Right lobe of liver (tissue), 6 donors: ENCODE measurements around the gene ZNG1B. TPM values are rescaled to one million over a fixed set of nuclear protein-coding genes. Genes with fewer than 3 reads are reported as not detected.
"Not testable (repeated sequence)": the region's sequence is repeated elsewhere in the genome, so short reads cannot be mapped to it uniquely, and the experiment has no call there.

Source experiments
- ATAC-seq, 4 donors: fragments of 200-7000 bp; cut with Tn5 transposase; one replicate each; pipeline ENCODE4 v1.9.1; 2020; ENCODE audit warnings: mild to moderate bottlenecking in 4 of 4, moderate library complexity in 4 of 4
- DNase-seq, 3 donors: peaks; one replicate each; pipeline ENCODE4 v3.0.0-alpha.2; 2020
- H3K27ac ChIP-seq, 3 donors: fragments of 200-600 bp; one replicate each; pipeline ENCODE4 v1.8.0; 2022
- H3K27me3 ChIP-seq, 2 donors: fragments of 200-600 bp; one replicate each; pipeline ENCODE4 v1.8.0; 2022
- H3K36me3 ChIP-seq, 4 donors: fragments of 200-600 bp; sonication (generic) in 1 of 4; one replicate each; pipeline versions ENCODE4 v1.5.1 to v1.8.0; 2017 to 2022; ENCODE audit warnings: control low read depth in 1 of 4
- H3K4me1 ChIP-seq, 4 donors: fragments of 200-600 bp; sonication (generic) in 1 of 4; one replicate each; pipeline versions ENCODE4 v1.5.1 to v1.8.0; 2017 to 2022; ENCODE audit warnings: control low read depth in 1 of 4
- H3K4me3 ChIP-seq, 3 donors: fragments of 200-600 bp; one replicate each; pipeline ENCODE4 v1.8.0; 2022
- H3K9me3 ChIP-seq, 4 donors: fragments of 200-600 bp; sonication (generic) in 1 of 4; one replicate each; pipeline versions ENCODE4 v1.5.1 to v1.8.0; 2017 to 2022; ENCODE audit warnings: control low read depth in 1 of 4
- POLR2A ChIP-seq: fragments of 450-650 bp; IDR thresholded peaks from one replicate; pipeline ENCODE4 v1.6.1; 2017; ENCODE audit warnings: antibody characterized with exemption, mild to moderate bottlenecking
- WGBS: methylation state at CpG from one replicate; pipeline ENCODE4 v1.1.6; 2018; ENCODE audit warnings: low coverage, low lambda C conversion rate; ENCODE audit not compliant: insufficient coverage; ENCODE audit errors: missing lambda C conversion rate; 5-methylcytosine and 5-hydroxymethylcytosine counted together
- intact Hi-C, 2 donors: fragments of 100-400 bp; cut with DNase I; formaldehyde crosslinking; loops; one replicate each; pipeline versions ENCODE4 v1.11.2 to v1.14.1; 2022
- total RNA-seq, 6 experiments: library from RNA; depleted of rRNA in 2 of 6; stranded (reverse); fragments of >200 nt in 2 of 6; fragmentation: NEBNext Ultra II Directional in 3 of 6; extraction: Animal tissue kit (Norgen Biotek cat#: 25700) in 3 of 6; gene quantifications; one replicate each; pipeline versions ENCODE4 v1.1.0 to v1.2.4, GENCODE V29; 2016 to 2023
- TF ChIP-seq, protein P1 (sequence below), 4 donors: fragments of 200-600 bp in 3 of 4; fragments of 450-650 bp in 1 of 4; IDR thresholded peaks; one replicate each; pipeline versions ENCODE4 v1.5.1 to v1.8.0; 2016 to 2022; ENCODE audit warnings: antibody characterized with exemption in 4 of 4, mild to moderate bottlenecking in 2 of 4
- donor health status: DM: no; HTN: yes; CAD: no.
- donor health status: DM: no; HTN: no; CAD: no.
- donor health status: DM: no; HTN: no; CAD: no.
- donor health status: DM: no; HTN: yes; CAD: no.
- donor health status: DM: no; HTN: yes; CAD: no.

ZNG1B gene
- total RNA-seq, 6 experiments from 2014 or later = 10.8 to 16.4 (median 13.3) TPM

DNA sequence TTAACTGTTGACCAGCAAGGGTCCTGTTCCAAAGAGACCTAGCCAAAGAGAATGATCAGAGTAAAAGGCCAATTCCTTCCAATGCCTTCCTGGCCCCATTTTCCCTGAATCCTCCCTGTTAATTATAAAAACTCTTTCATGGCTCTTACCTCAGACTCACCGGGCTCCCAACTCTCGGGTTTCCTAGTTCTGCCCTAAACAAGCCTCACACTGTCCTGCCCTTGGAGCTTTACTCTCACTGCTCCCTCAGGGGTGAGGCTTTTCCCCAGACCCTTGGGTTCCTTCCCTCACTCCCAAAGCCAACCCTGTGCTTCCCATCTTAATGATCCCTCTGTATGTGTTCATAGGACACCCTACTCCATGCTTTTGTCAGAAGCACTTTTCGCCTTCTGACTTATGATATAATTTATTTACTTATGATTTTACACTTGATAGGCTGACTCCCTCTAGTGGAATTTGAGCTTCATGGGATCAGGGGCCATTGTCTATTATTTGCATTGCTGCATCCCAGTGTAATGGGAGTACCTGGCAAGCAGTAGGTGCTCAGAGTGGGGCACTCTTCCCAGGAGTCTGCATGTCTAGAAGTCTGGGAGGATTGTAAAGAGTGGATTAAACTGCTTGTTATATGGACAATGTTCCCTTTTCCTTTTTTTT, 29.9 kb upstream of the ZNG1B start:
- ATAC-seq = peak; percentile 31 to 77 (median 58)
- TF ChIP-seq POLR2A = no peak
- TF ChIP-seq, protein P1, sequence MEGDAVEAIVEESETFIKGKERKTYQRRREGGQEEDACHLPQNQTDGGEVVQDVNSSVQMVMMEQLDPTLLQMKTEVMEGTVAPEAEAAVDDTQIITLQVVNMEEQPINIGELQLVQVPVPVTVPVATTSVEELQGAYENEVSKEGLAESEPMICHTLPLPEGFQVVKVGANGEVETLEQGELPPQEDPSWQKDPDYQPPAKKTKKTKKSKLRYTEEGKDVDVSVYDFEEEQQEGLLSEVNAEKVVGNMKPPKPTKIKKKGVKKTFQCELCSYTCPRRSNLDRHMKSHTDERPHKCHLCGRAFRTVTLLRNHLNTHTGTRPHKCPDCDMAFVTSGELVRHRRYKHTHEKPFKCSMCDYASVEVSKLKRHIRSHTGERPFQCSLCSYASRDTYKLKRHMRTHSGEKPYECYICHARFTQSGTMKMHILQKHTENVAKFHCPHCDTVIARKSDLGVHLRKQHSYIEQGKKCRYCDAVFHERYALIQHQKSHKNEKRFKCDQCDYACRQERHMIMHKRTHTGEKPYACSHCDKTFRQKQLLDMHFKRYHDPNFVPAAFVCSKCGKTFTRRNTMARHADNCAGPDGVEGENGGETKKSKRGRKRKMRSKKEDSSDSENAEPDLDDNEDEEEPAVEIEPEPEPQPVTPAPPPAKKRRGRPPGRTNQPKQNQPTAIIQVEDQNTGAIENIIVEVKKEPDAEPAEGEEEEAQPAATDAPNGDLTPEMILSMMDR (IDR thresholded peaks at IDR 0.05) = peak; percentile 24 to 31 (median 28)

DNA sequence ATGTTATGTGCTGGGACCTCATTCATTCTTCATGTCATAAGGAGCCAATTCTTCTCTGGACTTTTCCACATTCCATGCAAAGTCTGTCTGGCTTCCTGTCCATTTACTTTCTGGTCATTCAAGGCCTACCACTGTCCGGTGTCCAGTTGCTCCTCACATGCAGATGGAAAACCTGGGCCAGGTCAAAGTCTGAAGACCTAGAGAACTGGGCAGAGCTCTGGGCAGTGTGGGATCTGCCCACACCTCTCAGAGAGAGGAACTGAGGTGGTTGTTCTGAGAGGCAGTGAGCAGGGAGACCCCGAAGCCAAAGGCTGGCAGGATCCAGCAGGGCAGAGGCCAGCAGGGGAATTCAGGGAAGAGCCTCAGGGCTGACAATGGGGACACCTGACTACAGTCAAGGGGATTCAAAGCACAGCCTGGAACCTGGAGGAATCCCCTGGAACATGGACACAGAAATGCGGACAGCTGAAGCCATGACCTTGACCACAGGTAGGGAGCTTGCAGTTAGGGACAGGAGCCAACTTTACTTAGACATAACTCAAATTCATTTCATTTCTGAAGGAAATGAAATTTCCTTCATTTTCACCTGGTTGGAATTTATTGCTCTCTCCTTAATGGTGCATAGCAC, 25.7 kb upstream of the ZNG1B start:
- H3K4me3 ChIP-seq, H3K36me3 ChIP-seq, H3K4me1 ChIP-seq, H3K9me3 ChIP-seq, intact Hi-C loops, DNase-seq, H3K27ac ChIP-seq, H3K27me3 ChIP-seq: not testable (repeated sequence)
- peak; percentile 67 to 86 (median 82) for ATAC-seq
- no CpG with 5 or more reads among the region's 3 CpGs for WGBS

More for the DNA sequence above, 29.9 kb upstream of the ZNG1B start:
- Histone ChIP-seq H3K27ac (no peak overlapping the region), H3K9me3 (no peaks in the 10 kb centered on the region), H3K27me3 (no peaks in the 10 kb centered on the region), H3K4me3 (no peak overlapping the region), H3K4me1 (no peaks in the 10 kb centered on the region), H3K36me3 (no peaks in the 10 kb centered on the region)
- intact Hi-C loops = no loop called here
- 29% methylated on average over 2 of the region's 3 CpGs for WGBS
- DNase-seq = no peak

DNA sequence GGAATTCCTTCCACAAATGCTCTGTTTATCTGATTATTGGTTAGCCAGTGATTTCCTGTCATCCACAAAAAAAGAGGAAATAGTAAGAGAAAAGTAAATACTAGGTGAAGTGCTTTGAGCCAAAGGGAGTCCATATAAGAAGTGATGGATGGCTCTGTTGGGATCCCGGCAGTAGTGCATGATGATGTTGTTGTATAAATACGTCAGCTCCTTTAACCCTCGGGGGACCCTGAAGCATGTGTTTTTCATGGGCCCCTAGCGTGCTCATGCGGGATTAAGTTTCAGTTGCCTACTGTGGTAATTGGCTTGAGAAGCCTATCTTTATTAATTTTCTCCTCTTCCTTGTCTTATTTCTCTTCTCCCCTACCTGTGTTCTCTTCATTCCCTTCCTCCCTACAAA, 24.7 kb upstream of the ZNG1B start:
- H3K27me3 ChIP-seq, DNase-seq, H3K9me3 ChIP-seq, H3K36me3 ChIP-seq, intact Hi-C loops, H3K27ac ChIP-seq, H3K4me1 ChIP-seq, ATAC-seq, H3K4me3 ChIP-seq: not testable (repeated sequence)
- WGBS = 61% methylated on average over 4 of the region's 5 CpGs

DNA sequence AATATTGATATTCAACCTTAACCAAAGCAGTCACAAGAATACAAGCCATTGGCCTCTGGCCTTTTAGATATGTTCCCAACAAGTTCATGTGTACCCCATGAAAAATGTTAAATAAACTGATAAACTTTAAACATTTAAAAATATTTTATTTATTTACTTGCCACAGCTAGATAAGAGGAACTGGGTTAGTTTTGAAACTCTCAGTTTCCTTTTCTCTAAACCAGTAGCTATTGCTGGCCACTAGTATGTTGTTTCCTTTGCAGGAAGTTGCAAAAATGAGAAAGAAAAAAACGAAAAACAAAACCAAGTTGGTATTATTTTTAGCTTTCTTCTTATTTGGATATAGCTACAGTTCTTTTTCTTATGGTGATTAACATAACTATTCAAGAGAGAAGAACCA, 5.7 kb upstream of the ZNG1B start:
- ATAC-seq, H3K4me3 ChIP-seq, DNase-seq, H3K36me3 ChIP-seq, intact Hi-C loops, H3K27ac ChIP-seq, H3K9me3 ChIP-seq, H3K27me3 ChIP-seq, H3K4me1 ChIP-seq: not testable (repeated sequence)
- WGBS = 43% methylated on average over 1 of the region's 1 CpG

DNA sequence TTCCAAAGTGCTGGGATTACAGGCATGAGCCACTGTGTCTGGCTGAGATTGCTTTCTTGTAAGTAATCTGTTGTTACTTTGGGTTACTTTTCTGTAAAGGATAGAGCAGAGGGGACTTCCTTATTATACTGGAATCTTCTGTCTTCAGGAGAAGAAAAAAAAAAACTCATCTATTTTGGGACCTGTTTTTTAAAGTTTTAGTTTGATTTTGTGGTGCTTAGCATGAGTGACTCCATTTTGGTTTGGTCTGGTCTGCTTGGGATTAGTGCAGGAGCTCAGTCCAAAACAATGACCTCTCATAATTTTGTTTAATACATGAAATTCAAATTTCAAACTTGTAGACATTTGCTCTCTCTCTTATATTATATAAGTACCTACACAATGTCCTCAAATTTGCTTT, 4.0 kb upstream of the ZNG1B start:
- H3K36me3 ChIP-seq, H3K4me1 ChIP-seq, intact Hi-C loops, H3K4me3 ChIP-seq, H3K27me3 ChIP-seq, H3K27ac ChIP-seq, DNase-seq, ATAC-seq, H3K9me3 ChIP-seq: not testable (repeated sequence)

DNA sequence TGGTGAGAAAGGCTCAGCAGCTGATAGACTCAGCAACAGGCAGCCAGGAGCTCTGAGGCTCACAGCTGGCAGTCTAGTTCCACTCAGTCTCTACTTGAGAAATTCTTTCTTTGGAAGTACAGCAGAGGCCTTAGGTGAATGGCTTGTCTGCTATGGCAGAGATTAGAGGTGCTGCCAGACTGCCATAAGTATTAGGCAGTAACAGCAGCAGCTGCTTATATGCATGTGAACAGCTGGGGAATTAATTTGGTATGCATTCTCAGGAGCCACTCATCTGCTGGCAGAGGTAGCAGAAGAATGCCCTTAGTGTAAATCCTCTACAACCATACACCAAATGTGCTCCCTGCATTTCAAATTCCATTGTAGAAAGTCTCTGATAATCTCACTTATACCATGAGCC, 28.3 kb downstream of the ZNG1B start:
- H3K27me3 ChIP-seq, H3K36me3 ChIP-seq, DNase-seq, H3K9me3 ChIP-seq, ATAC-seq, H3K4me1 ChIP-seq, H3K27ac ChIP-seq, H3K4me3 ChIP-seq, intact Hi-C loops: not testable (repeated sequence)

DNA sequence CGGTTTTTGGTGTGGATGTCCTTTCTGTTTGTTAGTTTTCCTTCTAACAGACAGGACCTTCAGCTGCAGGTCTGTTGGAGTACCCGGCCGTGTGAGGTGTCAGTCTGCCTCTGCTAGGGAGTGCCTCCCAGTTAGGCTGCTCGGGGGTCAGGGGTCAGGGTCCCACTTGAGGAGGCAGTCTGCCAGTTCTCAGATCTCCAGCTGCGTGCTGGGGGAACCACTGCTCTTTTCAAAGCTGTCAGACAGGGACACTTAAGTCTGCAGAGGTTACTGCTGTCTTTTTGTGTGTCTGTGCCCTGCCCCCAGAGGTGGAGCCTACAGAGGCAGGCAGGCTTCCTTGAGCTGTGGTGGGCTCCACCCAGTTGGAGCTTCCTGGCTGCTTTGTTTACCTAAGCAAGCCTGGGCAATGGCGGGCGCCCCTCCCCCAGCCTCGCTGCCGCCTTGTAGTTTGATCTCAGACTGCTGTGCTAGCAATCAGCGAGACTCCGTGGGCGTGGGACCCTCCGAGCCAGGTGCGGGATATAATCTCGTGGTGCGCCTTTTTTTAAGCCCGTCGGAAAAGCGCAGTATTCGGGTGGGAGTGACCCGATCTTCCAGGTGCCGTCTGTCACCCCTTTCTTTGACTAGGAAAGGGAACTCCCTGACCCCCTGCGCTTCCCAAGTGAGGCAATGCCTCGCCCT, 39.3 kb downstream of the ZNG1B start:
- H3K4me3 ChIP-seq, H3K9me3 ChIP-seq, H3K27ac ChIP-seq, H3K36me3 ChIP-seq, ATAC-seq, H3K4me1 ChIP-seq, H3K27me3 ChIP-seq, DNase-seq, intact Hi-C loops: not testable (repeated sequence)
- WGBS = 70% methylated on average over 4 of the region's 24 CpGs

DNA sequence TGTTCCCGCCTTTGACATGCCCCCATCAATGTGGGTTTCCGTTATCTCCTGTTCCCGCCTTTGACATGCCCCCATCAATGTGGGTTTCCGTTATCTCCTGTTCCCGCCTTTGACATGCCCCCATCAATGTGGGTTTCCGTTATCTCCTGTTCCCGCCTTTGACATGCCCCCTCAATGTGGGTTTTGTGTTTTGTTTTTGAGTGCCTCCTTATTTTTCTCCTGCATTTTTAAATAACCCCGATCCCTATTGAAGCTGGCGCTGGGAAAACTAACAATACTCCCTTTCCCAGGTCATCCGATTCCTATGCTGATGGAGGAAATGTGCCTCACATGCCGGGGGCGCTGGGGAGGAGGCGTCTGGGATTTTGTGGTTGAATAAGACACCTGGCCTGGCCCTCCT, 59.0 kb downstream of the ZNG1B start:
- intact Hi-C loops, DNase-seq, ATAC-seq, H3K9me3 ChIP-seq, H3K4me3 ChIP-seq, H3K27me3 ChIP-seq, H3K27ac ChIP-seq, H3K4me1 ChIP-seq, H3K36me3 ChIP-seq: not testable (repeated sequence)
- WGBS = 96% methylated on average over 12 of the region's 13 CpGs

DNA sequence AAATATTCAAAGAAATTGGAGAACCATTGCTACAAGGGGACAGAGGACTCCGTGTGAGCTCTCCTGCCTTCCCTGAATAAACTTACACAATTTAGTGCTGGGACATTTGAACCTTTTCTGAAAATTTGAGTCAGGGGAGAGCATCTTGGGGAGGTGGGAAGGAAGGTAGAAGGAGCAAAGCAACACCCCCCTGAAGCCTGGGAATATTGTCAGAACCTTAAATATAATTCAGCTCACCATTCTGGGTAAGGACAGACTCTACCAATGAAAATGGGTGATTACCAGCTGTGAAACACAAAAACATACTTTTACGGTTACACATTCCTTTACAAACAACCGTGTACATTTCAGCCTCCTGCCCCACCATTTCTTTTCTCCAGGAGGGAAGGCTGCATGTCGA, 60.9 kb downstream of the ZNG1B start, which contains the start of gene FOXD4L1:
Gene FOXD4L1 (plus strand): TSS at position 301 of the 400 bp plus-strand sequence. CDS start 592 bp downstream, outside the sequence.
- 36% methylated on average over 2 of the region's 4 CpGs for WGBS
- intact Hi-C loops, H3K27ac ChIP-seq, ATAC-seq, H3K36me3 ChIP-seq, H3K9me3 ChIP-seq, H3K4me3 ChIP-seq, H3K4me1 ChIP-seq, DNase-seq: not testable (repeated sequence)
- H3K27me3 ChIP-seq = peaks cover 0 to 11% of the 10 kb centered on the region in 2 donors

DNA sequence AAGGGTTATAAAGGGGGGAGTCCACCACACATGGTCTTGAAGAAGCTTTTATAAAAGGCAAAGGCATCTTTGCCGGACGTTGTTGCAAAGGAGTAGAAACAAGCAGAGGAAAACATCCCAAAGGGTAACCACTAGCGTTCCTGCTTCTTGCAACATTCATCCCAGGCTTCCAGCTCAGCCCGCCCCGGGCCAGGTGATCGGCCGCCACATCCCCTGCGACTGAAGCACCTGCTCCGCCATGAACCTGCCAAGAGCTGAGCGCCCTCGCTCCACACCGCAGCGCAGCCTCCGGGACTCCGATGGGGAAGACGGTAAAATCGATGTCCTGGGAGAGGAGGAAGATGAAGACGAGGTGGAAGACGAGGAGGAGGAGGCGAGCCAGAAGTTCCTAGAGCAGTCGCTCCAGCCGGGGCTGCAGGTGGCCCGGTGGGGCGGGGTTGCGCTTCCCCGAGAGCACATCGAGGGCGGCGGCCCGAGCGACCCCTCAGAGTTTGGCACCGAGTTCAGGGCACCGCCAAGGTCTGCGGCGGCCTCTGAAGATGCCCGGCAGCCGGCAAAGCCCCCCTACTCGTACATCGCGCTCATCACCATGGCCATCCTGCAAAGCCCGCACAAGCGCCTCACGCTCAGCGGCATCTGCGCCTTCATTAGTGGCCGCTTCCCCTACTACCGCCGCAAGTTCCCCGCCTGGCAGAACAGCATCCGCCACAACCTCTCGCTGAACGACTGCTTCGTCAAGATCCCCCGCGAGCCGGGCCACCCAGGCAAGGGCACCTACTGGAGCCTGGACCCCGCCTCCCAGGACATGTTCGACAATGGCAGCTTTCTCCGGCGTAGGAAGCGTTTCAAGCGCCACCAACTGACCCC, 61.8 kb downstream of the ZNG1B start:
- DNase-seq = peak in 1 of 3 donors; percentile 43
- H3K36me3 ChIP-seq, H3K27ac ChIP-seq, H3K4me3 ChIP-seq, intact Hi-C loops, ATAC-seq, H3K4me1 ChIP-seq, H3K9me3 ChIP-seq: not testable (repeated sequence)
- peaks cover 0 to 12% of the 10 kb centered on the region in 2 donors for H3K27me3 ChIP-seq
- WGBS = 4% methylated on average over 20 of the region's 62 CpGs
